Transverse colon (tissue), 4 donors: ENCODE results near the gene ZNF629.
"Not testable (repeated sequence)": the region's sequence is repeated elsewhere in the genome, so short reads cannot be mapped to it uniquely, and the experiment has no call there.

Source experiments
- EP300 ChIP-seq: sonication (generic); formaldehyde crosslinking; IDR thresholded peaks from one replicate; pipeline ENCODE4 v1.6.1; 2017; ENCODE audit warnings: antibody characterized with exemption, low read depth
- POLR2A ChIP-seq: fragments of 450-650 bp; IDR thresholded peaks from one replicate; pipeline ENCODE4 v1.6.1; 2016; ENCODE audit warnings: antibody characterized with exemption, mild to moderate bottlenecking, moderate library complexity
- POLR2AphosphoS5 ChIP-seq, 3 donors: sonication (generic); formaldehyde crosslinking; IDR thresholded peaks; one replicate each; pipeline ENCODE4 v1.6.1; 2016; ENCODE audit warnings: antibody characterized with exemption in 3 of 3
- TF ChIP-seq, protein P1 (sequence below), 5 experiments: fragments of 200-600 bp in 3 of 5; fragments of 450-650 bp in 2 of 5; sonication (generic) in 3 of 5; IDR thresholded peaks; 1 replicate in 2 of 5; 2 replicates in 3 of 5; pipeline ENCODE4 v1.5.1; 2016 to 2017; ENCODE audit warnings: antibody characterized with exemption in 5 of 5, inconsistent platforms in 3 of 5, mild to moderate bottlenecking in 2 of 5, moderate library complexity in 1 of 5

- TF ChIP-seq POLR2A; POLR2AphosphoS5 (IDR thresholded peaks at IDR 0.05); EP300: not testable (repeated sequence)
- TF ChIP-seq, protein P1, sequence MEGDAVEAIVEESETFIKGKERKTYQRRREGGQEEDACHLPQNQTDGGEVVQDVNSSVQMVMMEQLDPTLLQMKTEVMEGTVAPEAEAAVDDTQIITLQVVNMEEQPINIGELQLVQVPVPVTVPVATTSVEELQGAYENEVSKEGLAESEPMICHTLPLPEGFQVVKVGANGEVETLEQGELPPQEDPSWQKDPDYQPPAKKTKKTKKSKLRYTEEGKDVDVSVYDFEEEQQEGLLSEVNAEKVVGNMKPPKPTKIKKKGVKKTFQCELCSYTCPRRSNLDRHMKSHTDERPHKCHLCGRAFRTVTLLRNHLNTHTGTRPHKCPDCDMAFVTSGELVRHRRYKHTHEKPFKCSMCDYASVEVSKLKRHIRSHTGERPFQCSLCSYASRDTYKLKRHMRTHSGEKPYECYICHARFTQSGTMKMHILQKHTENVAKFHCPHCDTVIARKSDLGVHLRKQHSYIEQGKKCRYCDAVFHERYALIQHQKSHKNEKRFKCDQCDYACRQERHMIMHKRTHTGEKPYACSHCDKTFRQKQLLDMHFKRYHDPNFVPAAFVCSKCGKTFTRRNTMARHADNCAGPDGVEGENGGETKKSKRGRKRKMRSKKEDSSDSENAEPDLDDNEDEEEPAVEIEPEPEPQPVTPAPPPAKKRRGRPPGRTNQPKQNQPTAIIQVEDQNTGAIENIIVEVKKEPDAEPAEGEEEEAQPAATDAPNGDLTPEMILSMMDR (IDR thresholded peaks at IDR 0.05), result not testable (repeated sequence)
These were observed 34.4 kb upstream of the ZNF629 start for GRCh38 chr16:30821441-30821840.
